Measurements from ENCODE around the gene MARCHF9. TPM values are rescaled to one million over a fixed set of nuclear protein-coding genes. Genes with fewer than 3 reads are reported as not detected.

Gene MARCHF9
- total RNA-seq, 1 experiment from 2014 or later = 19.8 TPM

DNA sequence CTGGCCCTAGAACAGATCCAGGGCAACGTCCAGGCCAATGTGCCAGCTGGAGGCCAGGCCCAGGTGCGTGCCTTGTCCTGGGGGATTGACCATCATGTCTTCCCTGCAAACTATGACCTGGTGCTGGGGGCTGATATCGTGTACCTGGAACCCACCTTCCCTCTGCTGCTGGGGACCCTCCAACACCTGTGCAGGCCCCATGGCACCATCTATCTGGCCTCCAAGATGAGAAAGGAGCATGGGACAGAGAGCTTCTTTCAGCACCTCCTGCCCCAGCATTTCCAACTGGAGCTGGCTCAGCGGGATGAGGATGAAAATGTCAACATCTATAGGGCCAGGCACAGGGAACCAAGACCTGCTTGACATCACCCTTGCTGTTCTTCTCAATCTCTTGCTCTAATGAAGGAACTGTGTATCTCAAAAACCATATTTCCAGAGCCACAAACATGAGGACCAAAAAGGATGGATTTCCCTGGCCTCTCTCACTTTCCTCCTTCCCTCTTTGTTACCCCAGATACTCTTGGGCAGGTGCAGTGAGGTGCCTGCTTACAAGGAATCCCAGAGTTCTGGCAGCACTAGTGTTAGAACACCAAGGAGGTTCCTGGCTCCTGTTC is 25.5 kb downstream of the MARCHF9 start:
- ChIA-PET CTCF (no interaction called here), POLR2A (ENCODE audit: low non-redundant PET) (no interaction called here)
- Histone ChIP-seq H3K27me3 (replicated peaks; ENCODE audit: insufficient read depth, low read depth, low read length, poor library complexity) (no peaks in the 10 kb centered on the region), H3K9me3 (ENCODE audit: low read depth, low read length, poor library complexity, severe bottlenecking) (no peaks in the 10 kb centered on the region), H3K4me3 (ENCODE audit: low read depth, low read length, poor library complexity, severe bottlenecking) (no peak overlapping the region), H3K27ac (ENCODE audit: low read depth, low read length, poor library complexity, severe bottlenecking) (no peak overlapping the region), H3K36me3 (ENCODE audit: insufficient read depth, low read length, poor library complexity, severe bottlenecking) (peaks cover 11% of the 10 kb centered on the region), H3K4me1 (ENCODE audit: insufficient read depth, low read length, poor library complexity, severe bottlenecking) (no peaks in the 10 kb centered on the region)
- TF ChIP-seq EZH2 (IDR thresholded peaks at IDR 0.05; ENCODE audit: borderline replicate concordance, low read depth, low read length, poor library complexity, severe bottlenecking) = no peak
- TF ChIP-seq, protein P1, sequence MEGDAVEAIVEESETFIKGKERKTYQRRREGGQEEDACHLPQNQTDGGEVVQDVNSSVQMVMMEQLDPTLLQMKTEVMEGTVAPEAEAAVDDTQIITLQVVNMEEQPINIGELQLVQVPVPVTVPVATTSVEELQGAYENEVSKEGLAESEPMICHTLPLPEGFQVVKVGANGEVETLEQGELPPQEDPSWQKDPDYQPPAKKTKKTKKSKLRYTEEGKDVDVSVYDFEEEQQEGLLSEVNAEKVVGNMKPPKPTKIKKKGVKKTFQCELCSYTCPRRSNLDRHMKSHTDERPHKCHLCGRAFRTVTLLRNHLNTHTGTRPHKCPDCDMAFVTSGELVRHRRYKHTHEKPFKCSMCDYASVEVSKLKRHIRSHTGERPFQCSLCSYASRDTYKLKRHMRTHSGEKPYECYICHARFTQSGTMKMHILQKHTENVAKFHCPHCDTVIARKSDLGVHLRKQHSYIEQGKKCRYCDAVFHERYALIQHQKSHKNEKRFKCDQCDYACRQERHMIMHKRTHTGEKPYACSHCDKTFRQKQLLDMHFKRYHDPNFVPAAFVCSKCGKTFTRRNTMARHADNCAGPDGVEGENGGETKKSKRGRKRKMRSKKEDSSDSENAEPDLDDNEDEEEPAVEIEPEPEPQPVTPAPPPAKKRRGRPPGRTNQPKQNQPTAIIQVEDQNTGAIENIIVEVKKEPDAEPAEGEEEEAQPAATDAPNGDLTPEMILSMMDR (conservative IDR thresholded peaks at IDR 0.05; ENCODE audit: low read depth, low read length) = no peak
- DNase-seq (ENCODE audit: low spot score) = no peak
- intact Hi-C loops (cut with micrococcal nuclease; ENCODE audit: unreplicated experiment) = no loop called here
- no TSS peak for BruUV-seq (replicated peaks)

DNA sequence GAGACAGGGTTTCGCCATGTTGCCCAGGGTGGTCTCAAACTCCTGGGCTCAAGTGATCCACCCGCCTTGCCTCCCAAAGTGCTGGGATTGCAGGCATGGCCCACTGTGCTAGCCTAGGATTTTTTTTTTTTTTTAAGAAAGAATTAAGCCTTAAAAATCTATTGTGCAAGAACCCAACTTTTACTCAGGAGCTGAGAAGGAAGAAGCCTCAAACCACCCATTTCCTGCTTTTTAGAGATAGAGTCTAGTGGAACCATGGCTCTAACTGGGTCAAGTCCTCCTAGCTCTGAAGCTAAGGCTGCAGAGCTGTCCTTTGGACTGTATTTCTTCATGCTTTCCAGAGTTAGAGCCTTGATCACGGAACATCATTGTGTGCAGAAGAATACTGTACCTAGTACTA is 26.3 kb downstream of the MARCHF9 start:
- H3K36me3 ChIP-seq (ENCODE audit: insufficient read depth, low read length, poor library complexity, severe bottlenecking) = peaks cover 19% of the 10 kb centered on the region

DNA sequence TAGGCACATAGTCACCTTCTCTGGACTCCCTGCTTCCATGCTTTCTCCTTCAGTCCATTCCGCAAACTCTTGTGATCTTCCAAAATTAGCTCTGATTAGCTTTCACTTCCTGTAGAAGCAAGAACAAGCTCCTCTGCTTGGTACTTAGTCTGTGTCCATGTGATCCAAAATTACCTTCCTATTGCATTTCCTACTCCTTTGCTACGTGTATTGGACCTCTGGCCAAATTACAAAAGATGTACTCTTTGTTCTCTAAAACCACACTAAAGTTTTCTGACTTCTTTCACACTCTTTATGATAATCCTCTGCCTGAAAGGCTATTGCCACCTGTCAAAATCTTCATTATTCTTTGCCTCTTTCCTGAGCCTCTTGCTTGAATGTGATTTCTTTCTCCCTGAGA is 26.9 kb downstream of the MARCHF9 start:
- BruUV-seq (replicated peaks) = no TSS peak
- ChIA-PET CTCF (no interaction called here), POLR2A (ENCODE audit: low non-redundant PET) (interaction anchor here (0.6 kb wide), 1 partner anchor 421 kb away, joined by 11 read pairs; no protein-coding TSS in a partner anchor)
- TF ChIP-seq, protein P1 (conservative IDR thresholded peaks at IDR 0.05; ENCODE audit: low read depth, low read length) = no peak
- no peak for TF ChIP-seq EZH2 (IDR thresholded peaks at IDR 0.05; ENCODE audit: borderline replicate concordance, low read depth, low read length, poor library complexity, severe bottlenecking)
- Histone ChIP-seq H3K4me1 (ENCODE audit: insufficient read depth, low read length, poor library complexity, severe bottlenecking) (no peaks in the 10 kb centered on the region), H3K36me3 (ENCODE audit: insufficient read depth, low read length, poor library complexity, severe bottlenecking) (peaks cover 25% of the 10 kb centered on the region), H3K27ac (ENCODE audit: low read depth, low read length, poor library complexity, severe bottlenecking) (no peak overlapping the region), H3K27me3 (replicated peaks; ENCODE audit: insufficient read depth, low read depth, low read length, poor library complexity) (no peaks in the 10 kb centered on the region), H3K9me3 (ENCODE audit: low read depth, low read length, poor library complexity, severe bottlenecking) (no peaks in the 10 kb centered on the region), H3K4me3 (ENCODE audit: low read depth, low read length, poor library complexity, severe bottlenecking) (no peak overlapping the region)
- no peak for DNase-seq (ENCODE audit: low spot score)
- intact Hi-C loops (cut with micrococcal nuclease; ENCODE audit: unreplicated experiment) = no loop called here

More for the DNA sequence above, 26.3 kb downstream of the MARCHF9 start:
- Histone ChIP-seq H3K27ac (ENCODE audit: low read depth, low read length, poor library complexity, severe bottlenecking) (no peak overlapping the region), H3K27me3 (replicated peaks; ENCODE audit: insufficient read depth, low read depth, low read length, poor library complexity) (no peaks in the 10 kb centered on the region), H3K4me3 (ENCODE audit: low read depth, low read length, poor library complexity, severe bottlenecking) (no peak overlapping the region), H3K9me3 (ENCODE audit: low read depth, low read length, poor library complexity, severe bottlenecking) (no peaks in the 10 kb centered on the region), H3K4me1 (ENCODE audit: insufficient read depth, low read length, poor library complexity, severe bottlenecking) (no peaks in the 10 kb centered on the region)
- intact Hi-C loops (cut with micrococcal nuclease; ENCODE audit: unreplicated experiment) = no loop called here
- DNase-seq (ENCODE audit: low spot score) = no peak
- POLR2A ChIA-PET (ENCODE audit: low non-redundant PET) = interaction anchor here (0.6 kb wide), 1 partner anchor 421 kb away, joined by 11 read pairs; no protein-coding TSS in a partner anchor
- BruUV-seq (replicated peaks) = no TSS peak
- TF ChIP-seq EZH2 (IDR thresholded peaks at IDR 0.05; ENCODE audit: borderline replicate concordance, low read depth, low read length, poor library complexity, severe bottlenecking) = no peak
- TF ChIP-seq, protein P1 (conservative IDR thresholded peaks at IDR 0.05; ENCODE audit: low read depth, low read length) = no peak
- CTCF ChIA-PET = no interaction called here

Data from A673 (cell line).